HG03457 (cell line): ENCODE results near the gene GSG1.

Experiments used
- ATAC-seq: cut with Tn5 transposase; IDR thresholded peaks from one replicate; pipeline ENCODE4 v1.9.1; 2021; ENCODE audit warnings: moderate number of reproducible peaks; ENCODE audit not compliant: unreplicated experiment

The GSG1 gene

DNA sequence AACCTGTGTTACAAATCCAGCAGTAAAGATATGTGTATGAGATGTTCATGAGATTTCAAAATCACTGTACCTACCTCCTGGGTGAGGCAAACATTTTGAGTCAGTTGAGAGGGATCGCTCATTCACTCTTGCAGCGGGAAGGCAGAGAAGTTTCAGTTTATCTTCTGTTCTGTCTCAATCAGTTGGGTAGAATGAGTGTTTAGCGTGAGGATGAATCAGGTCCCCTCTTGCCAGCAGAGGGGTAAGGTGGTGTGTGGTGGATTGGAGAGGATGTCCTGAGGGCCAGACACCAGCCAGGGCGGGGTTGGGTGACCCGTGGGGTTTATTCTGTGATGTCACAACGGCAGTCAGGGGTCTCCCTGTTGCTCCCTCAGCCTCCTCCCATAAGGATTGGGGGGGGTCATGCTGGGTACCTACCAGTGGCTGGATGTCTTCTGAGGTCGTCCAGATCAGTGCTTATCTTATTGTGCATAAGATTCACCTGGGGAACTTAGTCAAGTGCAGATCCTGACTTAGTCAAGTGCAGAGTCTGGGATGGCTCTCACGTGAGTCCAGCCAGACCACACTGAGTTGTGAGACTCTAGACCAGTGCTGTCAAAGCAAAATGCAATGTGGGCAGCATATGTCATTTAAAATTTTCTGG lies at the start of gene GSG1:
TSS of gene GSG1 (minus strand) at position 277 of the 643 bp plus-strand sequence. CDS start at position 122, 155 bp downstream.
- ATAC-seq = no peak

DNA sequence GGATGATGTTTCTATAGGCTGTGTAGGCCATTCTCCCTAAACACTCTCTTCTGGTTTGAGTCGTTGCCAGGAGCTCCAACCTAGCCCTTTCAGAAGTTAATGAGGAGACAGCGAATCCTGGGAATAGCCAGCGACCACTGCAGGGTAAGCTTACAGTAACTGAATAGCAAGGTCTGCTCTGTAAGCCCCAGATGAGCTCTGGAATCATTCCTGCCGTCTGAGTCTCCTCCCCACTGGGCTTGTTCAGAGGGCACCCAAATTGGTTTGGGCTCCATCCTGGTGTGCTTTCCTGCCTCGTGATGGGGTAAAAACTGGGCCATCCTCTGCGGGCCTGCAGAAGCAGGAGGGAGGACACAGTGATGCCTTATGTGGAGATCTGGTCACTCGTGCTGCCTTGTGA lies 49.7 kb upstream of the GSG1 start:
- no peak for ATAC-seq

DNA sequence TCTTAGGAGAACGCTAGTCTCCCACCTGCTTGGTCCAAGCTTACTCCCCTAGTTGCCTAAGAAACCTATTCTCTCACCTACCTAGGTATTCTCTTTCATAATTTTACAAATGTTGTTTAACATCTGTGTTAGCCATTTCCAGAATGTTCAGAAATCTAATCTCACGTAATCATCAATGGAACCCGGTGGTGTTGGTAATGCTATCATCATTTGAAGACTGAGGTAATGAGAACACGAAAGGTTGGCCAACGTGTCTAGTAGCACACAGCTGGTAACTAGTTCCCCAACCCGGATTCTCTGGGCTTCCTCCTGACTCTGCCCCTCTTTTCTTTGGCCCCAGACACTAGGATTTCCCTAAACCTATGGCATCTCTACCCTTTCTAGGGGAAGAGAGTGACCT lies 49.3 kb upstream of the GSG1 start:
- ATAC-seq = no peak

DNA sequence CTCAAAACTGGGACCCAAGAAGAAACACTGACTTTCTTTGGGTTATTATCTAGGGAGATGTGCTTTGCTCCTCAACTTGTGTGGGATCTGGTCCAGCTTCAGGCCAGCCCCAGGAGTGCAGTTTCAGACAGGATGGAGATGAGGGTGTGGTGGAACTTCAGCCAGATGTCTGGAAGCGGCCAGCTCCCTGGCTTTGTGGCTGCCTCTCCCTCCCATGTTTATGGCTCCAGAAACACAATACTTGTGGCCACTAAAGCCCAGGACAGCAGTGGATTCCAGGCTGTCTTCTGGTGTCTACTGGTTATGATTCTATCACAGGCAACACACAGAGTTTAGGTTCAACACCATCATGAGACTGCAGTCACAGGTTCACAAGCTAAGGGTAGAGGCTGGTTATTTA lies 48.8 kb upstream of the GSG1 start:
- ATAC-seq = no peak

DNA sequence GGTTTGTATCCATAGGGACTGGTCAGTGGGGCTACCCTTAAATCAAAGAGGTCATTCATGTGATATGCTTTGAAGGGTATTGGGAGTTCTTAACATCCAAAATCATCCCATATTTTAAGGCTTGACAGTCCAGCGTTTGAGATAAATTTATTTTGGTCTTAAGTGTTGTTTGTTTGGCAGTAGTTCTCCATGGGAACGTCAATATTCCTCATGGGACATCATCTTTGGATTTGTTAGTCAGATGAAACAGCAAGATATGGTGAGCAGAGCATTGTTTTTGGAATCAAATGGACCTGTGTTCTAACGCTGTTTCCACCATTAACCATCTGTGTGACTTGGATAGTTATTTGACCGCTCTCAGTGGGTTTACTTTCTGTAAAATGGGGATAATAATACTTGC lies 45.9 kb upstream of the GSG1 start:
- ATAC-seq = no peak

DNA sequence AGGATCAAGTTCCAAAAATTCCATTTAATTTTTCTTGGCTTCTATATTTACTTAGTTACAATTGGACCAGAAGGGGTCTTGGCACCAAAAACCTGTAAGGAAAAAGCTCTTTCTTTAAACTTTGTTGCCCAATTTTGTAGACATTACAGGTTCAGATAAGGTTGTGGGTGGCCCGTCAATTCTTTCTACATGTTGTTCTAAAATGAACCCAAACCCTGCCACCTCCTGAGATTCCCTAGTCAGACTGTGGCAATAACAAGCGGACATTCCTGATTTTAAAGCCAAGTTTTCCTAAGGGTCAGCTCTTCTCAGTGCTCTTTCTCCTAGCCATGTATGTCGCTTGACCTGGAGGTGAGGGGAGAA lies 45.0 kb upstream of the GSG1 start:
- no peak for ATAC-seq

DNA sequence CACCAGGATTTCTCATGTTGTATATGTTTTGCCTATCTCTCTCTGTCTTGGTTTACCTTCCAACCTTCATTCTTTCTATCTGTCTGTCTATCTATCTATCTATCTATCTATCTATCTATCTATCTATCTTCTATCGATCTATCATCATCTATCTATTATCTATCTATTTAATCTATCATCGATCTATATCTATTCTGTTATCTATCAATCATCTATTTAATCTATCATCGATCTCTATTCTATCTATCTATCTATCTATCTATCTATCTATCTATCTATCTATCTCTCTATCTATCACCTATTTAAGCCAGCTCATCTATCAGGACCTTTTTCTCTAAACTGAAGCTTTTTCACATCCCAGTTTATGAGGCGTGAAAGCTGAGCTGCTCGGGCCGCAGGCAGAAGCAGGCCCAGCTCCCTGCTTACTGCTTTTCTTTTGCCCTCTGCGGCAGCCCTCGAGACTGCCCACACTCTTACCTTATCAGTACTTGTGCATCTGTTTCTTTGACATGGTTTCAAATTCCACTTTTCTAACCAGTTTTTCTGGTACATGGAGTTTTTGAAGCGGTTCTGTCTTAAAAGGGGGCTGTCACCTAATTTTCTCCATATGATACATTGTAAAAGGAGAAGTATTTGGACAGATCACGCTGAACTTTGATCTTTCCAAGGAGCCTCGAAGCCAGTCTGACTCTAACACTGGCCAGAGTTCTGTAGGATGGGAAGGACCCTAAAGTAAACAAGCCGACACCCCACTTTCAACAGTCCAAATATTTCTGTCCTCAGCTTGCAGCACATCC lies 44.4 kb upstream of the GSG1 start:
- no peak for ATAC-seq

DNA sequence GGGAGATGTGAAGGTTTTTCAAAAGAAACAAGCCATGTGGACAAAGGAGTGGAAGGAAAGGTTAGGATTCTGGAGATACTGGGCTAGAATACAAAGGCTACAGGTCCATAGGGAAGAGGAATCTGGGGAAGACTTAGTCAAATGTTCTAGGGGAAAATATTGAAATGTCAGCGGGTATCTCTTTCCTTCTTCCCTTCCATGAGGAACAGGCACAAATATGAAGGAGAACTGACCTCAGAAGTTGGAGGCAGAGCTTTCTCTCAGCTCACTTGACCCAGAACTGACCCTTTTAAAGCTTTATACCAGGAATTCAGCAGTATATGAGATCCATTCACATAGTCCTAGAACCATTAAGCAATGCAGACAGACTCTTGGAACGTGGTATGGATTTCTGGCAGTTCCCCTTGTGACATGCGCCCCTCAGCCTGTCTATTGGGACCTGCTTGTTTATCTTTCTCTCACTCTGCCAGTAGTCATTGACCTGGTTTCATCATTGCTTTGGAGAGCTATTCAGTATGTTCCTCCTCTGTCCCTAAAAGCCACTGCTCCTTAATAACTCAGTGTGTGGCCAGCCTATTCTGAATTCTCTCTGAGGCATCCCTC lies 43.0 kb upstream of the GSG1 start:
- no peak for ATAC-seq

DNA sequence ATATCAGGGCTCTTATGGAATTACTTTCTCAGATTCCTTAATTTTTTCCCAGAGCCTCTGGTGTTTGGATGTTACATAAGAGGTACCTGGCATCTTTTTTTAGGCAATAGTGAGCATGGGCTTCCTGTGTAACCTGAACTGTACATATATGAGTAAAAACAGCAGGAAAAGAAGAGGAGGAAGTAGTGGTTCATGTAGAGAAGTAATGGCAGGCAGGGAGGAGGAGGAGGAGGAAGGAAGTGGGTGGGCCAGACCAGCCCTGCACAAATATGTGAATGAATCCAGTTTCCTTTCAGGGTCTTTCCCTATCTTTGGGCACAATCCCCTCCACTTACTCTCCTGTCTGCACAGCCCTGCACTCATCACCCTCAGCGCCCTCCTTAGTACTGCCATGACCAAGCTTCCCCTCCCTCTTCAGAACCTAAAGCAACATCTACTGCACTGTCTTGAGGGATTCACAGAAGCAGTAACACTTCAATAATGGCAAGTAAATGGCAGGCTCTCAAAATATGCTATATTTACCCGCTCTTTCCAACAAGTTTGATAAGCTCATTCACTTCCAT lies 40.9 kb upstream of the GSG1 start:
- no peak for ATAC-seq

DNA sequence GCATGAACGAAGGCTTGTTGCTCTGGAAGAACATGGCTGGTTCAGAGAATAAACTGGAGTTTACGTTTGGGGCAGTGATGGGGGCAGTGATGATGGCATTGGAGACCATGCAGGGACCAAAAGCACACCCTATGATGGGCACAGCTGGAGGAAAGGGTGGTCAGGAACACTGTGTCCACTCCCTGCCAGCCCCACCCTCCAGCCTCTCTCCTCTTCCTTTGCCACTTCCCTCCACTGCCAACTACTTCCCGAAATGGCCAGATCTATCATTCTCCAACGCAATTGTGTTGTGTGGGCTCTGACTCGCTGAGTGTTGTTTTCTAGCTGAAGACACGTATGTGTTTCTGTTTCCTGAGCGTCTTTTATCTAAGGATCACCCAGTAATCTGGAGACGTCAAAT lies 39.3 kb upstream of the GSG1 start:
- no peak for ATAC-seq

DNA sequence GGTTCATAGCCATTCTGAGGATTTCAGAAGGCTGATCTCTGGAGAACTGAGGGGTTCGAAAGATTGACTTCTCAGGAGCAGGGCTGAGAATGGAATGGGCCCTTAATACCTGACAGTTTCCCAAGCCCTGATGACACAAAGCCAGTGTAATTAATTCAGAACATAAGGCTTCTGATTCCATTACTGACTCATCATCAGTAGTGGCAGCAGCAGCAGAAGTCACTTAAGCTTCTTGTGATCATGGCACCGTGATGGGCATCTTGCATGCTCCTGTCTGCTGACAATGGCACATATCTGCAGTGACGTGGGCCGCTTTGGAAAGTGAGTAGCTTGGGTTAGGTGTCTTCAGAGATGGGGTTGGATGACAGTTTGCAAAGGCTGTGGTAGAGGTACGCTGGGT lies 38.2 kb upstream of the GSG1 start:
- no peak for ATAC-seq

DNA sequence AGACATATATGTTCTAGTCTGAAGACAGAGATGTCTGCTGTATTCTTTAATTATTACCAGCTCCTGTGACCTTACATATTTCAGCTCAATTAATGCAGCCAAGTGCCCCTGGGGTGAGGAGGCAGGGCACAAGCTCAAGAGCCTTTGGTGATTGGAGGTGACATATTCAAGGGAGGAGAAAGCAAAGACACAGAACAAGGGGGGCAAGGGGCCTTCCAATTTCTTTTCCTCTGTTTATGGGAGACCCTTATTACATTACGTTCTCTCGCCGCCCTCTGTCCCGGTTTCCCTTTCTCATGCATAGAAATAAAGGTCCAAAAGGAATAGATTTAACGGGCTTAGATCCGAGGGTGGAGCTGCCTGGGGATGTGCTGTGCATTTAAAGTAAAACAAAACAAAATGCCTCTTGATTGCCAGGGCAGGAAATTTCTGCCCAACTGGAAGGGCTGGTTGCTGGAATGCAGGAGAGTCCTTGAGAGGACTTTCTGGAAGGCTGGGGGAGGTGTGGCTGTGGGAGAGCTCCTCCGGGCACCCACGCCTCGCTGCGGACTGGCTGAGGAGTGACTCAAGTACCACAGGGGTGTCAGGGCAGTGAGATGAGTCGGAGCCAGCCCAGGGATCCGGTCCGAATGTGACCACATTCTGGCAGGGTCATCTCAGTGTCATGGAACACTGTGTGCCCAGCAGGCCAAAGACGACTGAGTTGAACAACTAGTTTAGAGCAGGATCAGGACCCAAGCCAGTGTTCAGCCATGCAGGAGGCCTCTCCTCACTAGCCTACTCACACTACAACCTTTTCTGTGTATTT lies 32.1 kb upstream of the GSG1 start:
- ATAC-seq = no peak

DNA sequence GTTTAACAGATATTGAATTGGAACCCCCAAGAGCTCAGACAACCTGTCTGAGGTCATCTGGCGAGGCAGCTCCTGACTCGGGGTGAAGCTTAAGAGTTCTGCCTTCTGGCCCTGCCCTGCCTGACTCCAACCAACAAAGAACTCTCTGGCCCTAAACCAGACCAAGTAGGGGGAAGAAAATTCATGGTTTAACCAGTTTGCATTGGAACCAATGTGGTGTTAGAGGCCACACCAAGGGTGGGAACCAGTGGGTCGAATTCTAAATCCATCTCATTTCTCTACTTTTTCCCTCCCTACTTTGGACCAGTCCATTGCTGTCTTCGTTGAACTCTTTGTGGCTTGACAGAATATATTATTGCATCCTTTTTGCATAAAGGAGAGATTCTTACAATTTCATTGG lies 30.4 kb upstream of the GSG1 start:
- no peak for ATAC-seq

DNA sequence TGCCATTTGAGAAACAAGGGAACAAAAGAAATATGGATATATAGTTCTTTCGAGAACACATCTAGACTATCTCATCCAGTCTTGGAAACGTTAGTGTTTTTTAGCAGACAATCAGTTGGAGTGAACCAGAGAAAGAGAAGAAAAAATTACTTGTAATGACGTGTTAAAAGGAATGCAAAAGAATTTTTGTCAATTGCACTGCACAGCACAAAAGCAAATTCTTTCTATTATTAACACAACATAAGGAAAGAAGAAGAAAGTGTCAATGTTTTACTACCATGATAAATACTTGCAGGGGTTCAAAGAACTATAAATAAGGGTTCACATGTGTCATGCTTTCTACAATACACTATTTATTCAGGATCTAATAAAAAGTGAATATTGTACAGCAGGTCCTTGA lies 27.5 kb upstream of the GSG1 start:
- no peak for ATAC-seq

DNA sequence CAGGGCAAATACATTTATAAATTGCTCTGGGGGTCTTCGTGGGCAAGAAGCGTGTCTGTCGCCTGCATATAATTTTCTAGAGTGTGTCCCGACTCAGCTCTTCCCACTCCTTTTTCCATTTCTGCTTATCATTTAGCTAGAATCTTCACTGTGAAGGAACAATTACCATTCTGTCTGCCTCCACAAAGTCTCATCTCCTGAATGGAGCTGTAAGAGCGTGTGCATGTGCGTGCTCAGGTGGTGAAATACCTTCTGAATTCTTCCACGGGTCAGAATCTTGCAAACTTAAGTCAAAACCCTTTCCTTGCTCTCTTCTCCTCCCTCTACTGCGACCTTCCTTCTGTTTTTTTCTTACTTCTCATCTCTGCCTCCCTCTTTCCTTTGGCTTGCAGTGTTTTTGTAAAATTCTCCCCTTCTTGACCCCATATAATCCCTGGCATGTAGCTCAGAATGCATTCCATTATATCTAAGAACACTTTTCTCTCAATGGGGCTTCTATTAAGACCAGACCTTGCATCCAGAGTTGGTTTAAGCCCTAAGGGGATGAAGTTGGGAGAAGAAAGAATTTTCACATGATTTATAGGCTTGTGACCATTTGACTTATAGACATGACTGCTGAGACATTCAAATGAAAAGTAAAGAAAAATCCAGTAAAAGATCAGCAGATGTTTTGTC lies 25.0 kb upstream of the GSG1 start:
- no peak for ATAC-seq

DNA sequence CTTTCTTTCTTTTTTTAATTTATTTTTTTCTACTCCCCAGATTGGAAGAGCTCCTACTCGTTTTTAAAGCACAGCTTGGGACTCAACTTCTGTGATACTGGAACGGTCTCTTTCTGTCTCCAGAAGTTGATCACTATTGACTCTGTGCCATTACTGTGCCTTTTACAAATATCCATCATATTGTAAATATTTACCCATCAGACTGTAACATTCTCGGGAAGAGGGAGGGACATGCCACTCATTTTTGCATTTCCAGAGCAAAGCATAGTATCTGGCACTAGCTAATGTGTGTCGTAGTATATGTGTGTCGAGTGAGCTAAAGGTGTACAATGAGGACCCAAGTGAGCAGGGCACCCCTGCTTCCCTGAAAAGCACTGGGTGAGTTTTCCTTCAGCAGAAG lies 24.0 kb upstream of the GSG1 start:
- ATAC-seq = no peak

DNA sequence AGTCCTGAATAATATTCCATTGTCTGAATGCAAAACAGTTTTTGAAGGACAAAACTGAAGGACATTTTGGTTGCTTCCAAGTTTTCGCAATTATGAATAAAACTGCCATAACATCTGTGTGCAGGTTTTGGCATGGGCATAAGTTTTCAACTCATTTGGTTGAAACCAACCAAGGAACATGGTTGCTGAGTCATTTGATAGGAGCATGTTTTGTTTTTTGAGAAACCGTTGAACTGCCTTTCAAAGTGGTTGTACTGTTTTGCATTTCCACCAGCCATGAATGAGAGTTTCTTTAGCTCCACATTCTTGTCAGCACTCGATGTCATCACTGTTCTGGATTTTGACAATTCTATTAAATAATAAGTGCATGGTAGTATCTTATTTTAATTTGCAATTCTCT lies 23.0 kb upstream of the GSG1 start:
- no peak for ATAC-seq

DNA sequence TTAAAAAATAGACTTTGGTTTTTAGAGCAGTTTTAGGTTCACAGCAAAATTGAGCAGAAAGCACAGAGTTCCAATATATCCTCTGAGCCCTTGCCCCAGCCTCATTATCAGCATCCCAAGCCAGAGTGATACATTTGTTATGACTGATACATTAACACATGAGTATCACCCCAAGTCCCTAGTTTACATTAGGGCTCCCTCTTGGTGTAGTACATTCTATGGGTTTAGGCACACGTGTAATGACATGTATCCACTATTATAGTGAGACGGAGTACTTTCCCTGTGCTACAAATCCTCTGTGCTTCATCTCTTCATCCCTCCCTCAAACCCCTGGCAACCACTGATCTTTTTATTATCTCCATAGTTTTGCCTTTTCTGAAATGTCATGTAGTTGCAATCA lies 22.5 kb upstream of the GSG1 start:
- no peak for ATAC-seq

DNA sequence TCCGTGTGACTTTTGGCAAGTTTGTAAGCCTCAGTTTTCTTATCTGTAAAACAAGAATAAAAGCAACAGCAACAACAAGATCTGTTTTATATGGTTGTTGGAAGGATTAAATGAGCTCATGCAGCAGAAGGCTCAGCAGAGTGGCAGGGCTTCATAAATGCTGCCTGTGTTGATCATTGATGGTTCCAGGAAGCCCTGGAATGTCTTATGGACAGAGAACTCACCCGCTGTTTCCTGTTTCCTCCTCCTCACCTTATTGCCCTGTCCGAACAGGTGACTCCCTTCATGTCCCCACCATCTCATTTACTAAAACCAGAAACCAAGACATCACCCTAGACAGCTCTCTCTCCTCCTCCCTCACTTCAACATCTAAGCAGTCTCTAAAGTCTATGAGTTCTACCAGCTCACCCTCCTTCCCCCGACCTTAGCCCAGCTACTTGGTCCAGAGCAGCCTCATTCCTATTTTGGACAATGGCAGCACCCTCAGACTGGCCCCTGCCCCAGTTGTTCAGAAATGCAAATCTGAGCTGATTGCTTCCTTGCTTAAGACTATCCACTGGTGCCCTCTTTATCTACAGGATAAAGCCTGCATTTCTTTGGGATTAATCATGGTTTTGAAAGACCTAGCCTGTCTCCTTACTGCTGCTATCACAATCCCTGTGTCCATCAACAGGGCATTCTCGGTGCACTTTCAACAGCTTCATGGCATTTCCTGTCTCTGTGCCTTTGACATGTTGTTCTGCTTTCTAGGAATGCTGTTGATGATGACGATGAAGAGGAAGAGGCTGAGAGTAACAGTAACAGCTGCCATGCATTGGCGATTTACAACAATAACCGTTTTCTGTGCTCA lies 21.4 kb upstream of the GSG1 start:
- ATAC-seq = no peak

DNA sequence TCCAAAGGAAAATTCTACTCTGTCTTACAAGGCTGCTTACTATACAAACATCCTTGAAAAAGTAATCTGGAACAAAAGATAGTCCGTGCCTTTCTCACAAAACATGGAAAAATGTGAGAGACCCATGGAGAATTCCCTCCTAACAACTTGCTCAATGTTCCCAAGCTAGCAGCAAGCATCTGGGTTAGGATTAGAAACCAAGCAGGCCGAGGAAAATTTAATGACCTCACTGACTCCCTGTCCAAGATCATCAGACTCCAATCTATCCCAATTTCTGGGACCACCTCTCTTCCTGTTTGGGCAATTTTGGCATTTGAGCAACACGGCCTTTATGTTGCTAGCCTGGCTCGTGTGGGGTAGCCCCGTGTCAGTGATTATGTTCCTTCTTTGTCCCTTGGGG lies 18.1 kb upstream of the GSG1 start:
- no peak for ATAC-seq
